GM10266 (cell line): ENCODE data around the gene PDLIM5.
"Not testable (repeated sequence)": the region's sequence is repeated elsewhere in the genome, so short reads cannot be mapped to it uniquely, and the experiment has no call there.

Source experiments
- DNase-seq: peaks from one replicate; pipeline ENCODE4 v3.0.0; 2012; ENCODE audit errors: extremely low spot score
- CTCF ChIP-seq: IDR thresholded peaks from 2 replicates; pipeline ENCODE4 v1.5.1; 2012; ENCODE audit warnings: mild to moderate bottlenecking, low read depth; ENCODE audit not compliant: control insufficient read depth, insufficient read depth; ENCODE audit errors: missing control alignments

PDLIM5 gene

GRCh38 chr4:94451695-94452475 is at the start of gene PDLIM5:
Gene PDLIM5, plus strand, starts transcription at chr4:94451942. Its CDS starts 3,347 bp downstream, at chr4:94455289.
- DNase-seq = peak; percentile 96
- no peak for TF ChIP-seq CTCF

DNA sequence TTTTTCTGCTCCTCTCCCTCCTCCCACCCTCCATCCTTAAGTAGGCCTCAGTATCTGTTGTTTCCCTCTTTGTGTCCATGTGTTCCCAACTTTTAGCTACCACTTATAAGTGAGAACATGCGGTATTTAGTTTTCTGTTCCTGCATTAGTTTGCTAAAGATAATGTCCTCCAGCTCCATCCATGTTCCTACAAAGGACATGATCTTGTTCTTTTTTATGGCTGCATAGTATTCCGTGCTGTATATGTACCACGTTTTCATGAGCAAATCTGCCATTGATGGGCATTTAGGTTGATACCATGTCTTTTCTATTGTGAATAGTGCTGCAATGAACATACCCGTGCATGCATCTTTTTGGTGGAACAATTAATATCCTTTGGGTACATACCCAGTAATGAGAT is 49.3 kb upstream of the PDLIM5 start:
- DNase-seq = not testable (repeated sequence)

DNA sequence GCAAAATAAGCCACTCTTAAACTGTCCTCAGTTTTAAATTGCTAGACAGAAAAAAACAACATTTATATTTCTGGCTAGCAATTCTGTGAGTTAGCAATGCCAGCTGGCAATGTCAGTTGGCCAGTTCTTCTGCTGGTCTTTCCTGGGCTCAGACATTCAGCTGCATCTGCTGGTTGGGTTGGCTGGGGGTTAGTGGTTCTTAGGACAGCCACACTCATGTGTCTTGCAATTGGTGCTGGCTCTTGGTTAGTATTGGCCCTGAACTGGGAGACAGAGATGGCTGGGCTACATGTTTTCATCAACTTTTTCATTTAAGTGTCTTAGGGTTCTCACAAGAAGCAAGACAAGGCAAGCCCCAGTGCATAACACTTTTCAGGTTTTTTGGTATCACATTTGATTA is 48.0 kb upstream of the PDLIM5 start:
- no peak for TF ChIP-seq CTCF
- no peak for DNase-seq

- DNase-seq = peak; percentile 28
Observed at GRCh38 chr4:94406668-94407437, 44.9 kb upstream of the PDLIM5 start.

DNA sequence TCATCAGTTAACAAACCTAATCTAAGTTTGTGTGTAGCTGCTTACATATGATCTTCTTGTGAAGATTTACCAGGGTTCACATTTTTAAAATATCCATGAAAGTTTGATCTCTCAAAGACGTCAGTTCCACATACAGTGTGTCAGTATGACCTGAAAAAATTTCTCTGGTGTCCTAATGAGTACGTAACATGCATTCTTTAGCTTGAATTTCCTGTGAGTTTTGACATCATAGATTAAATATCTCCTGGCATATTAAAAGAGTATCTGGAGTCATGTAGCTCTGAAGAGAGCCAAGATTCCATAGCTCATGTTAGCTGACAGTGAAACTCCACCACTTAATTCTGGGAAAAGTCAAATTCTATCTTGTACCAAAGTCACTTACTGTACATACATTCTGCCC is 43.9 kb upstream of the PDLIM5 start:
- DNase-seq = no peak
- TF ChIP-seq CTCF = no peak

More at GRCh38 chr4:94406668-94407437, 44.9 kb upstream of the PDLIM5 start:
- TF ChIP-seq CTCF = peak; percentile 77

GRCh38 chr4:94408549-94409374 is 43.0 kb upstream of the PDLIM5 start:
- no peak for TF ChIP-seq CTCF
- DNase-seq = no peak

DNA sequence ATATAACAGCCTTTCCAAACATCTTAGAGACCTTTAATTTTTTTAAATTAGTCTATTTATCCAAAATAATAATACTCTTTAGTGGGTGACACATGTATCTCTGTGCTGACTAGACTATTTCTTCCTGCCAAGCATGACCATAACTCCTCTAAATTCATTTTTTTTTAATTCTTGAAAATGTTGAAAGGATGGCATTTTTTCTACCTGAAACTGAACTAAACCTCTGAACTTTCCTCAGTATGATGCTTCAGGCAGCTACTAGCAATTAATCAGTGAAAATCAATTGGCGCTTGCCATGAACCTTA is 42.4 kb upstream of the PDLIM5 start:
- DNase-seq = no peak
- no peak for TF ChIP-seq CTCF
